ENCODE data around the gene SENP1.

DNA sequence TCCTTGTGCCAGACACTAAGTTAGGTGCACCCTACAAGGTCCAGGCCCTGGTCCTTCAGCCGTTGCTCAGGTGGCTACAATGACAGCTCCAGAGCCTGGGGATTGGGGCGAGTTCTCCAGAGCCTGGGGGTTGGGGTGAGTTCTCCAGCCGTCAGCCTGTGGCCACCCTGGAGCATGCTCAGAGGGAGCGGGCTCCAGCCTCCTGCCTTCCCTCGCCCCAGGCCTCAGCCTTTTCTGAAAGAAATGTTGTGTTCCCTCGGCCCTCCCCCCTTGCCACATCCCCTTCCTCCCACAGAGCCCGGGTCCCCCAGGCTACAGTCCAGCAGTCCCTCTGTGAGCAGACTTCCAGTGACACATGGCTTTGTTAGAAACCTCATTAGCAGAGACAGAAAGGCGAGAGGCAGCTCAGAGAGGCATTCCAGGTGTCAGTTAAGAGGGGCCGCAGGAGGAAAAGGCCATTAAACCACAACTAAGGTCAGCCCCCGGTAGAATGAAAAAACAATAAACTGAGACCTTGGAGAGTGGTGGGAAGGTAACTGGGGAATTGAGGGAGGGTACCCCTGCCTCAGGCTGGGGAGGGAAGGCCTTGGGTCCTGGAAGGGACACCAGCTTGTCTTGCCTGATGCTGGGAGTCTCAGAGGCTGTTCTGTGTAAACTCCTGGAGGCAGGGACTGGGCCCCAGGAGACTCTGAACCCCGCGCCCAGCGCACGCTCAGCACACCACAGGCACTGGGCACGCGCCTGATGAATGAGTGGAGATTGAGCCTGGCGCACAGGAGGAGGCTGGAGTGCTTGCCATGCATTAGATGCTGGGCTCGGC lies 78.5 kb downstream of the SENP1 start:
- TF ChIP-seq POLR2AphosphoS5 (IDR thresholded peaks at IDR 0.05) (no peak), EZH2 (IDR thresholded peaks at IDR 0.05; ENCODE audit: borderline replicate concordance, insufficient read depth, low read length, poor library complexity, severe bottlenecking) (no peak), REST (IDR thresholded peaks at IDR 0.05; ENCODE audit: borderline replicate concordance) (no peak), TAF1 (IDR thresholded peaks at IDR 0.05; ENCODE audit: low read depth) (no peak), SMC3 (conservative IDR thresholded peaks at IDR 0.05; ENCODE audit: poor library complexity) (no peak), MXI1 (conservative IDR thresholded peaks at IDR 0.05; ENCODE audit: poor library complexity, severe bottlenecking) (no peak), RAD21 (conservative IDR thresholded peaks at IDR 0.05) (no peak)
- TF ChIP-seq, protein P1, sequence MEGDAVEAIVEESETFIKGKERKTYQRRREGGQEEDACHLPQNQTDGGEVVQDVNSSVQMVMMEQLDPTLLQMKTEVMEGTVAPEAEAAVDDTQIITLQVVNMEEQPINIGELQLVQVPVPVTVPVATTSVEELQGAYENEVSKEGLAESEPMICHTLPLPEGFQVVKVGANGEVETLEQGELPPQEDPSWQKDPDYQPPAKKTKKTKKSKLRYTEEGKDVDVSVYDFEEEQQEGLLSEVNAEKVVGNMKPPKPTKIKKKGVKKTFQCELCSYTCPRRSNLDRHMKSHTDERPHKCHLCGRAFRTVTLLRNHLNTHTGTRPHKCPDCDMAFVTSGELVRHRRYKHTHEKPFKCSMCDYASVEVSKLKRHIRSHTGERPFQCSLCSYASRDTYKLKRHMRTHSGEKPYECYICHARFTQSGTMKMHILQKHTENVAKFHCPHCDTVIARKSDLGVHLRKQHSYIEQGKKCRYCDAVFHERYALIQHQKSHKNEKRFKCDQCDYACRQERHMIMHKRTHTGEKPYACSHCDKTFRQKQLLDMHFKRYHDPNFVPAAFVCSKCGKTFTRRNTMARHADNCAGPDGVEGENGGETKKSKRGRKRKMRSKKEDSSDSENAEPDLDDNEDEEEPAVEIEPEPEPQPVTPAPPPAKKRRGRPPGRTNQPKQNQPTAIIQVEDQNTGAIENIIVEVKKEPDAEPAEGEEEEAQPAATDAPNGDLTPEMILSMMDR (IDR thresholded peaks at IDR 0.05; ENCODE audit: poor library complexity, severe bottlenecking) = no peak
